Measurements from ENCODE around the gene ZW10.

Gene ZW10

GRCh38 chr11:113697111-113697510 lies 76.4 kb downstream of the ZW10 start:
- DNase-seq (ENCODE audit: low read depth): no peak

GRCh38 chr11:113695207-113695606 lies 78.3 kb downstream of the ZW10 start:
- DNase-seq (ENCODE audit: low read depth): no peak

GRCh38 chr11:113694390-113694789 lies 79.1 kb downstream of the ZW10 start:
- no peak for DNase-seq (ENCODE audit: low read depth)

- no peak for DNase-seq (ENCODE audit: low read depth)
Observed at GRCh38 chr11:113693030-113693429, 80.5 kb downstream of the ZW10 start.

- DNase-seq (ENCODE audit: low read depth): no peak
Observed at GRCh38 chr11:113690619-113691569, 82.6 kb downstream of the ZW10 start.

- no peak for DNase-seq (ENCODE audit: low read depth)
Observed at GRCh38 chr11:113689768-113690618, 83.5 kb downstream of the ZW10 start.

GRCh38 chr11:113685654-113686359 lies 87.7 kb downstream of the ZW10 start:
- no peak for DNase-seq (ENCODE audit: low read depth)

GRCh38 chr11:113684496-113684895 lies 89.0 kb downstream of the ZW10 start:
- no peak for DNase-seq (ENCODE audit: low read depth)

- no peak for DNase-seq (ENCODE audit: low read depth)
Observed at GRCh38 chr11:113683481-113684046, 89.9 kb downstream of the ZW10 start.
